Testis (tissue), 2 donors: ENCODE measurements around the gene DDAH1.

Source experiments
- CTCF ChIP-seq, 3 experiments: fragments of 450-650 bp in 2 of 3; fragments of 200-600 bp in 1 of 3; sonication (generic) in 1 of 3; IDR thresholded peaks; one replicate each; pipeline ENCODE4 v1.5.1; 2016 to 2019; ENCODE audit warnings: antibody characterized with exemption in 3 of 3, mild to moderate bottlenecking in 2 of 3, moderate library complexity in 1 of 3
- POLR2A ChIP-seq: fragments of 450-650 bp; IDR thresholded peaks from one replicate; pipeline ENCODE4 v1.6.1; 2017; ENCODE audit warnings: antibody characterized with exemption, mild to moderate bottlenecking, moderate library complexity

GRCh38 chr1:85501355-85501898 is 36.5 kb upstream of the DDAH1 start:
- no peak for TF ChIP-seq POLR2A
- no peak for TF ChIP-seq CTCF (IDR thresholded peaks at IDR 0.05)
